H1 (cell line): ENCODE data around the gene KDM8. TPM values are rescaled to one million over a fixed set of nuclear protein-coding genes. Genes with fewer than 3 reads are reported as not detected.
A peak's percentile ranks its signal among the peaks of the same experiment; 100 is the strongest.

Experiments used
- CTCF ChIA-PET: fragments of 300-600 bp; sonication (Branson Sonifier 250); formaldehyde crosslinking; loops from one replicate; lab custom pipeline; 2021; ENCODE audit not compliant: partially characterized antibody; lab: Charles Lee
- POLR2A ChIA-PET: fragments of 300-600 bp; sonication (Branson Sonifier 250); formaldehyde crosslinking; loops from one replicate; lab custom pipeline; 2021; ENCODE audit warnings: inconsistent platforms; ENCODE audit not compliant: partially characterized antibody; lab: Charles Lee
- DNase-seq, 2 experiments: peaks; one replicate each; pipeline versions ENCODE4 v3.0.0 to v3.0.0-alpha.2; 2010 to 2022; ENCODE audit warnings: low spot score in 2 of 2, low read depth in 1 of 2, mixed read lengths in 1 of 2
- FAIRE-seq: peaks from 2 replicates; lab custom pipeline; 2011; peaks lifted over from hg19 to GRCh38; lab: Jason Lieb, UNC
- H2AFZ ChIP-seq: 2 replicates; pipeline ENCODE4 v1.8.1; 2012; ENCODE audit warnings: low read length, inconsistent platforms
- H2AK5ac ChIP-seq: 2 replicates; pipeline ENCODE4 v1.6.1; 2013; ENCODE audit warnings: low read depth, low read length
- H2BK120ac ChIP-seq: replicated peaks from 2 replicates; pipeline ENCODE3; 2013; ENCODE audit warnings: low read depth, low read length, inconsistent platforms
- H2BK12ac ChIP-seq: 2 replicates; pipeline ENCODE4 v1.6.1; 2013; ENCODE audit warnings: low read depth, low read length
- H2BK15ac ChIP-seq: 2 replicates; pipeline ENCODE4 v1.6.1; 2013; ENCODE audit warnings: low read length
- H2BK20ac ChIP-seq: 2 replicates; pipeline ENCODE4 v1.6.1; 2013; ENCODE audit warnings: low read length
- H2BK5ac ChIP-seq: 2 replicates; pipeline ENCODE4 v1.6.1; 2013; ENCODE audit warnings: low read depth, low read length
- H3K14ac ChIP-seq: 2 replicates; pipeline ENCODE4 v1.6.1; 2013; ENCODE audit warnings: inconsistent platforms; ENCODE audit not compliant: insufficient read length
- H3K18ac ChIP-seq: 2 replicates; pipeline ENCODE4 v1.6.1; 2013; ENCODE audit warnings: low read length; ENCODE audit errors: extremely low read depth
- H3K23ac ChIP-seq: 2 replicates; pipeline ENCODE4 v1.6.1; 2013; ENCODE audit warnings: inconsistent platforms; ENCODE audit not compliant: insufficient read length
- H3K23me2 ChIP-seq: 2 replicates; pipeline ENCODE4 v1.6.1; 2013; ENCODE audit warnings: low read depth, low read length
- H3K27ac ChIP-seq: 2 replicates; pipeline ENCODE4 v1.6.1; 2011; ENCODE audit warnings: low read depth, low read length, inconsistent platforms
- H3K27me3 ChIP-seq, 4 experiments: replicated peaks in 1 of 4; 1 replicate in 1 of 4; 2 replicates in 3 of 4; pipeline versions ENCODE4 v1.6.1 to v1.8.1; 2011 to 2013; ENCODE audit warnings: low read length in 3 of 4, mild to moderate bottlenecking in 3 of 4, inconsistent platforms in 2 of 4, mixed read lengths in 2 of 4, moderate library complexity in 1 of 4; ENCODE audit not compliant: control insufficient read depth in 3 of 4, insufficient read depth in 3 of 4; ENCODE audit errors: extremely low read depth in 1 of 4
- H3K36me3 ChIP-seq, 4 experiments: 2 replicates each; pipeline versions ENCODE4 v1.6.1 to v1.8.1; 2011 to 2013; ENCODE audit warnings: mild to moderate bottlenecking in 4 of 4, low read length in 3 of 4, moderate library complexity in 2 of 4, control low read depth in 1 of 4, inconsistent platforms in 1 of 4; ENCODE audit not compliant: insufficient read depth in 4 of 4, control insufficient read depth in 2 of 4
- H3K4ac ChIP-seq: replicated peaks from 2 replicates; pipeline ENCODE3; 2013; ENCODE audit warnings: low read length, low read depth, mixed read lengths, inconsistent platforms; ENCODE audit not compliant: insufficient read length
- H3K4me1 ChIP-seq, 4 experiments: replicated peaks in 1 of 4; 1 replicate in 1 of 4; 2 replicates in 3 of 4; pipeline versions ENCODE4 v1.6.1 to v1.8.1; 2011 to 2013; ENCODE audit warnings: low read length in 3 of 4, inconsistent platforms in 2 of 4, mixed read lengths in 1 of 4; ENCODE audit not compliant: insufficient read depth in 4 of 4, control insufficient read depth in 3 of 4
- H3K4me2 ChIP-seq, 2 experiments: 2 replicates each; pipeline versions ENCODE4 v1.6.1 to v1.8.1; 2011 to 2013; ENCODE audit warnings: low read depth in 2 of 2, low read length in 2 of 2, control low read depth in 1 of 2, inconsistent platforms in 1 of 2, mild to moderate bottlenecking in 1 of 2; ENCODE audit not compliant: insufficient read depth in 1 of 2
- H3K4me3 ChIP-seq, 4 experiments: fragments of 200-600, 300-600 bp in 1 of 4; sonication (generic), shearing (Covaris generic), sonication (Bioruptor Twin) in 1 of 4; 2 replicates each; pipeline versions ENCODE4 v1.5.1 to v1.8.1; 2011 to 2016; ENCODE audit warnings: low read length in 4 of 4, low read depth in 3 of 4, control low read depth in 2 of 4, inconsistent platforms in 2 of 4, mild to moderate bottlenecking in 2 of 4, mixed read lengths in 1 of 4, moderate library complexity in 1 of 4; ENCODE audit not compliant: insufficient read depth in 2 of 4; ENCODE audit errors: extremely low read depth in 1 of 4
- H3K56ac ChIP-seq: replicated peaks from 2 replicates; pipeline ENCODE3; 2013; ENCODE audit warnings: low read depth, mild to moderate bottlenecking, mixed read lengths, low read length, inconsistent platforms; ENCODE audit not compliant: insufficient read length
- H3K79me1 ChIP-seq: 2 replicates; pipeline ENCODE4 v1.6.1; 2013; ENCODE audit warnings: low read depth, low read length, control low read depth
- H3K79me2 ChIP-seq, 2 experiments: 2 replicates each; pipeline versions ENCODE4 v1.6.1 to v1.8.1; 2012 to 2013; ENCODE audit warnings: low read length in 2 of 2, mild to moderate bottlenecking in 2 of 2, inconsistent platforms in 1 of 2; ENCODE audit not compliant: insufficient read depth in 2 of 2, control insufficient read depth in 1 of 2
- H3K9ac ChIP-seq, 4 experiments: replicated peaks in 1 of 4; 1 replicate in 1 of 4; 2 replicates in 3 of 4; pipeline versions ENCODE4 v1.6.1 to v1.8.1; 2011 to 2013; ENCODE audit warnings: low read depth in 3 of 4, low read length in 3 of 4, control low read depth in 2 of 4, mild to moderate bottlenecking in 2 of 4, moderate library complexity in 2 of 4, inconsistent platforms in 1 of 4; ENCODE audit errors: extremely low read depth in 1 of 4
- H3K9me3 ChIP-seq, 2 experiments: 2 replicates each; pipeline versions ENCODE4 v1.6.1 to v1.8.1; 2012 to 2013; ENCODE audit warnings: mild to moderate bottlenecking in 2 of 2, moderate library complexity in 2 of 2, control low read depth in 1 of 2, inconsistent platforms in 1 of 2, low read depth in 1 of 2, low read length in 1 of 2, mixed read lengths in 1 of 2; ENCODE audit not compliant: insufficient read depth in 2 of 2
- H4K20me1 ChIP-seq, 2 experiments: replicated peaks in 1 of 2; 2 replicates each; pipeline versions ENCODE3 to v1.8.1; 2011 to 2013; ENCODE audit warnings: inconsistent platforms in 2 of 2, low read length in 2 of 2, mild to moderate bottlenecking in 1 of 2; ENCODE audit not compliant: insufficient read depth in 2 of 2, control insufficient read depth in 1 of 2
- H4K5ac ChIP-seq: 2 replicates; pipeline ENCODE4 v1.6.1; 2013; ENCODE audit warnings: low read length, low read depth, mixed read lengths, inconsistent platforms; ENCODE audit not compliant: insufficient read length
- H4K8ac ChIP-seq: 2 replicates; pipeline ENCODE4 v1.8.0; 2013; ENCODE audit warnings: mild to moderate bottlenecking, moderate library complexity, low read length, inconsistent platforms; ENCODE audit not compliant: insufficient read depth; ENCODE audit errors: extremely low read depth
- H4K91ac ChIP-seq: replicated peaks from 2 replicates; pipeline ENCODE3; 2013; ENCODE audit warnings: low read length, mixed read lengths, inconsistent platforms; ENCODE audit not compliant: insufficient read length
- KDM5A ChIP-seq: fragments of 200-600 bp; IDR thresholded peaks from 2 replicates; pipeline ENCODE4 v1.7.1; 2012; ENCODE audit warnings: mild to moderate bottlenecking, low read length, inconsistent platforms, mixed read lengths
- MAFK ChIP-seq: IDR thresholded peaks from 2 replicates; pipeline ENCODE4 v1.6.1; 2012; ENCODE audit warnings: low read depth, mild to moderate bottlenecking, improper control_type of control experiment, low read length
- WGBS, 2 experiments: shearing (Covaris generic) in 1 of 2; methylation state at CpG; one replicate each; pipeline versions ENCODE4 v1.1.6 to v1.1.7; 2013 to 2015; ENCODE audit warnings: low lambda C conversion rate in 2 of 2, mixed read lengths in 2 of 2, inconsistent platforms in 1 of 2, low coverage in 1 of 2, missing lambda C conversion rate in 1 of 2; ENCODE audit not compliant: insufficient replicate concordance in 2 of 2, insufficient coverage in 1 of 2, insufficient read length in 1 of 2; ENCODE audit errors: extremely low coverage in 1 of 2, missing lambda C conversion rate in 1 of 2; 5-methylcytosine and 5-hydroxymethylcytosine counted together
- polyA plus RNA-seq, 7 experiments: library from polyadenylated mRNA; depleted of rRNA in 3 of 7; stranded (reverse) in 5 of 7; unstranded in 2 of 7; fragments of >200 nt in 5 of 7; fragments of 200-250 nt in 2 of 7; gene quantifications; 1 replicate in 5 of 7; 2 replicates in 1 of 7; 4 replicates in 1 of 7; pipeline versions ENCODE4 v1.2.1 to v1.2.3, GENCODE V29; 2011 to 2013; ENCODE audit warnings: missing spikeins in 2 of 7, mixed read lengths in 2 of 7
- total RNA-seq: library from RNA; stranded (reverse); fragmentation: NEBNext Ultra II Directional; extraction: Animal tissue kit (Norgen Biotek cat#: 25700); gene quantifications from 2 replicates; pipeline ENCODE4 v1.2.1, GENCODE V29; 2021

Gene KDM8
- total and polyA plus RNA-seq, 2 of the 8 experiments (the other 6 are each of a cell fraction or from before 2014, with no cell fraction given): 10.3 to 12.8 TPM

DNA sequence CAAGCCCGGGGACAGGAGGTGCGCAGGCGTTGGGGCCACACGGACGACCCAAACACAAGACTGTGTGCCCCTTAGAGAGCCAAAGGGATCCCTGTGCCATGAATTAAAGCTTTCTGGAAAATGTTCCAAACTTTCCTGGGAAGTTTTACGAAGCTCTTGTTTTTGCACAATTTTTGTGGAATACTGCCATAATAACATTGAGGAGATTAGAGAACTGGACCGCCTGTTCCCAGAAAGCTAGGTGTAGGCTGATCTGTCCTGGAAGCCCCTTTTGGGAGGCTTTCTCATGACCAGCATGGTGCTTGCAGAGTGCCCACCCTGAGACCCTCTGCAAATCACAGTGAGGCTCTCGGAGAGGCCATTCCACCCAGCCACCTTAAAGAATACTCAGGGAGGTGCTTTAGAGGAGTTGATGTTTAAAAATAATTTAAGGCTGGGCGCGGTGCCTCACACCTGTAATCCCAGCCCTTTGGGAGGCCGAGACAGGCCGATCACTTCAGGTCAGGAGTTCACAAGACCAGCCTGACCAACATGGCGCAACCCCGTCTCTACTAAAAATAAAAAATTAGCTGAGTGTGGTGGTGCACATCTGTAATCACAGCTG, 1.1 kb downstream of the KDM8 start:
- Histone ChIP-seq H3K14ac (no peak overlapping the region), H3K9ac (peak overlapping the region; percentile 32 to 95 (median 67)), H2BK120ac (no peak overlapping the region), H2BK12ac (no peak overlapping the region), H2AK5ac (no peak overlapping the region), H4K91ac (peak overlapping the region; percentile 15), H3K4me2 (peak overlapping the region; percentile 62 to 87), H2BK5ac (peak overlapping the region; percentile 91), H3K23ac (no peak overlapping the region), H3K4me1 (peaks cover 0 to 4% (median 3%) of the 10 kb centered on the region in 4 experiments; a peak in 3 of 7 replicates), H3K9me3 (no peaks in the 10 kb centered on the region), H3K79me1 (no peaks in the 10 kb centered on the region), H2BK20ac (no peak overlapping the region), H3K23me2 (peaks cover 2% of the 10 kb centered on the region; the same call in 1 of the 2 replicates), H3K79me2 (peaks cover 0 to 7% of the 10 kb centered on the region in 2 experiments; a peak in 1 of 4 replicates), H3K18ac (peak overlapping the region; percentile 38; the same call in 1 of the 2 replicates), H3K27ac (peak overlapping the region; percentile 46; the same call in 1 of the 2 replicates), H4K5ac (peak overlapping the region; percentile 81), H4K20me1 (no peaks in the 10 kb centered on the region), H3K27me3 (no peaks in the 10 kb centered on the region), H2BK15ac (no peak overlapping the region), H3K36me3 (no peaks in the 10 kb centered on the region), H3K4ac (peak overlapping the region; percentile 55), H4K8ac (no peak overlapping the region), H3K4me3 (peak overlapping the region; percentile 68 to 92 (median 82)), H2AFZ (no peak overlapping the region), H3K56ac (peak overlapping the region; percentile 5)
- POLR2A ChIA-PET: interaction anchor here (0.8 to 2.3 kb wide), 14 partner anchors 11 to 170 kb away, joined by 3 to 13 read pairs (median 4); no protein-coding TSS in a partner anchor
- WGBS, 2 experiments: 60% methylated on average over 14 of the region's 14 CpGs; no CpG with 5 or more reads in 1 of the 2 experiments
- DNase-seq (no peak), FAIRE-seq (no peak)
- CTCF ChIA-PET: interaction anchor here (0.8 to 1.6 kb wide), 5 partner anchors 22 to 163 kb away, joined by 3 to 5 read pairs (median 3); no protein-coding TSS in a partner anchor
- TF ChIP-seq KDM5A (no peak), MAFK (no peak)
